Breast epithelium (tissue), 4 donors: Measurements from ENCODE around the gene SCAF8. TPM values are rescaled to one million over a fixed set of nuclear protein-coding genes. Genes with fewer than 3 reads are reported as not detected.

Source experiments
- DNase-seq, 2 donors: peaks; one replicate each; pipeline ENCODE4 v3.0.0-alpha.2; 2019; ENCODE audit warnings: low spot score in 2 of 2
- H3K27ac ChIP-seq, 2 donors: fragments of 200-600 bp; sonication (generic) in 1 of 2; one replicate each; pipeline ENCODE4 v1.5.1; 2016 to 2019; ENCODE audit warnings: mild to moderate bottlenecking in 1 of 2
- H3K27me3 ChIP-seq, 2 donors: fragments of 200-600 bp; sonication (generic) in 1 of 2; one replicate each; pipeline versions ENCODE4 v1.5.1 to v1.6.0; 2017 to 2019; ENCODE audit warnings: control low read depth in 1 of 2, mild to moderate bottlenecking in 1 of 2
- H3K36me3 ChIP-seq: fragments of 200-600 bp; one replicate; pipeline ENCODE4 v1.5.1; 2019
- H3K4me1 ChIP-seq, 2 donors: fragments of 200-600 bp; sonication (generic); one replicate each; pipeline ENCODE4 v1.5.1; 2016 to 2019; ENCODE audit warnings: control low read depth in 1 of 2
- H3K4me3 ChIP-seq, 3 donors: fragments of 200-600 bp; sonication (generic); 1 replicate in 2 of 3; 2 replicates in 1 of 3; pipeline ENCODE4 v1.5.1; 2016 to 2019; ENCODE audit warnings: mild to moderate bottlenecking in 3 of 3, moderate library complexity in 2 of 3
- H3K9me3 ChIP-seq, 2 donors: fragments of 200-600 bp; sonication (generic) in 1 of 2; one replicate each; pipeline ENCODE4 v1.5.1; 2016 to 2019; ENCODE audit warnings: control low read depth in 1 of 2
- POLR2A ChIP-seq: fragments of 450-650 bp; IDR thresholded peaks from one replicate; pipeline ENCODE4 v1.6.1; 2016; ENCODE audit warnings: antibody characterized with exemption, mild to moderate bottlenecking, moderate library complexity
- POLR2AphosphoS5 ChIP-seq, 3 donors: sonication (generic); formaldehyde crosslinking; IDR thresholded peaks; one replicate each; pipeline ENCODE4 v1.6.1; 2017; ENCODE audit warnings: antibody characterized with exemption in 3 of 3
- intact Hi-C: fragments of 100-400 bp; cut with DNase I; formaldehyde crosslinking; loops from one replicate; pipeline ENCODE4 v1.15.1; 2023; ENCODE audit warnings: low total_unique reads
- total RNA-seq, 3 donors: library from RNA; depleted of rRNA; stranded (reverse); fragments of >200 nt; gene quantifications; one replicate each; pipeline ENCODE4 v1.1.0, GENCODE V29; 2016
- TF ChIP-seq, protein P1 (sequence below), 3 donors: fragments of 450-650 bp; IDR thresholded peaks; one replicate each; pipeline ENCODE4 v1.5.1; 2016 to 2017; ENCODE audit warnings: antibody characterized with exemption in 3 of 3, mild to moderate bottlenecking in 3 of 3, moderate library complexity in 3 of 3

SCAF8 gene
- total RNA-seq, 3 donors from 2014 or later: 38.9 to 58.0 (median 41.0) TPM

DNA sequence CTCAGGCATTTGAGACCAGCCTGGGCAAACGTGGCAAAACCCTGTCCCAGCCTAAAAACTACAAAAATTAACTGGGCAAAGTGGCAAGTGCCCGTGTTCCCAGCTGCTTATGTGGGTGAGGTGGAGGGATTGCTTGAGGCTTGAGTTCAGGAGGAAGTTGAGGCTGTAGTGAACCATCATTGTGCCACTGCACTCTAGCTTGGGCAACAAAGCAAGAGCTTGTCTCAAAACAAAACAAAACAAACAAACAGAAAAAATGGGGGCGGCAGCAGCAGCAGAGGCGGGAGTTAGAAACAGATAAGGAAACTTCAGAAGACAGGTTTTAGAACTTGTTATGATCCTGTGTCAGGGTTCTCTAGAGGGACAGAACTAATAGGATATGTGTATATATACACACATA is 49.0 kb downstream of the SCAF8 start:
- intact Hi-C loops: no loop called here
- Histone ChIP-seq H3K27me3 (no peaks in the 10 kb centered on the region), H3K27ac (no peak overlapping the region), H3K4me3 (no peak overlapping the region), H3K9me3 (no peaks in the 10 kb centered on the region), H3K36me3 (no peaks in the 10 kb centered on the region), H3K4me1 (no peaks in the 10 kb centered on the region)
- DNase-seq: no peak
- TF ChIP-seq POLR2AphosphoS5 (IDR thresholded peaks at IDR 0.05): no peak
- no peak for TF ChIP-seq POLR2A
- TF ChIP-seq, protein P1, sequence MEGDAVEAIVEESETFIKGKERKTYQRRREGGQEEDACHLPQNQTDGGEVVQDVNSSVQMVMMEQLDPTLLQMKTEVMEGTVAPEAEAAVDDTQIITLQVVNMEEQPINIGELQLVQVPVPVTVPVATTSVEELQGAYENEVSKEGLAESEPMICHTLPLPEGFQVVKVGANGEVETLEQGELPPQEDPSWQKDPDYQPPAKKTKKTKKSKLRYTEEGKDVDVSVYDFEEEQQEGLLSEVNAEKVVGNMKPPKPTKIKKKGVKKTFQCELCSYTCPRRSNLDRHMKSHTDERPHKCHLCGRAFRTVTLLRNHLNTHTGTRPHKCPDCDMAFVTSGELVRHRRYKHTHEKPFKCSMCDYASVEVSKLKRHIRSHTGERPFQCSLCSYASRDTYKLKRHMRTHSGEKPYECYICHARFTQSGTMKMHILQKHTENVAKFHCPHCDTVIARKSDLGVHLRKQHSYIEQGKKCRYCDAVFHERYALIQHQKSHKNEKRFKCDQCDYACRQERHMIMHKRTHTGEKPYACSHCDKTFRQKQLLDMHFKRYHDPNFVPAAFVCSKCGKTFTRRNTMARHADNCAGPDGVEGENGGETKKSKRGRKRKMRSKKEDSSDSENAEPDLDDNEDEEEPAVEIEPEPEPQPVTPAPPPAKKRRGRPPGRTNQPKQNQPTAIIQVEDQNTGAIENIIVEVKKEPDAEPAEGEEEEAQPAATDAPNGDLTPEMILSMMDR (IDR thresholded peaks at IDR 0.05): no peak

DNA sequence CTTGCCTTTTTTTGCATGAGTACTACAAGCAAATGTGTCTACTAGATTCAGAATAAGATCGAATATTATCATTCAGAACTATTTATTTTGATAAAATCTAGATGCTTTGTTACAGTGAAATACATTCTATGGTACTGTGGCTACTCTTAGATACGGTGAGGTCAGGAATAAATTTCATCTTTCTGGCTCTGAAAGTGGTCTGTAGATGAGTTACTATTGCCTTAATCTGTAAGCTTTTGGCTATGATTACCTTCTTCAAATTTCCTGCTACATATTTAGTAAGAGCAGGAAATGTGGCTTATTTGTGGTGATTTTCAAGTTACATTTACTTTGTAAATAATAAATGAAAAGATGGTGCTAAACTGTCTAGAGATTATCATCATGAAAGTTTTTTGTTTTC is 50.0 kb downstream of the SCAF8 start:
- intact Hi-C loops: no loop called here
- Histone ChIP-seq H3K4me1 (no peaks in the 10 kb centered on the region), H3K27me3 (no peaks in the 10 kb centered on the region), H3K27ac (no peak overlapping the region), H3K4me3 (no peak overlapping the region), H3K36me3 (no peaks in the 10 kb centered on the region), H3K9me3 (no peaks in the 10 kb centered on the region)
- no peak for TF ChIP-seq POLR2A
- TF ChIP-seq, protein P1 (IDR thresholded peaks at IDR 0.05): no peak
- no peak for TF ChIP-seq POLR2AphosphoS5 (IDR thresholded peaks at IDR 0.05)
- DNase-seq: no peak

DNA sequence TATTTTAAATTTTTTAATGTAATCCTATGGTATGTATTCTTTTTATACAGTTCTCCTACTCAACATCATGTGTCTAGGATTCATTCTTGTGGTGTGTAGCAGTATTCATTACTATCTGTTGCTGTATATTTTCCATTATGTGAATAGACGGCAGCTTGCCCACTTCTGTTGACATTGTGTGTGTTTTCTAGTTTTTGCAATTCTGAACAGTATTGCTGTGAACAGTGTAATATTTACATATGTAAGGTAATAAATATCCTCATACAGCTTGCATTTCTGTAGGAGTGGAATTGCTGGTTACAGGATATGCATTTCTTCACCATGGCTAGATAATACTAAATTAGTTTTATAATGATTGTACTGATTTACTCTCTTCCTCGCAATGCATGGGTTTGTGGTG is 51.9 kb downstream of the SCAF8 start:
- H3K4me1 ChIP-seq: no peaks in the 10 kb centered on the region
- intact Hi-C loops: no loop called here
- no peak overlapping the region for H3K4me3 ChIP-seq
- TF ChIP-seq POLR2A (no peak), POLR2AphosphoS5 (IDR thresholded peaks at IDR 0.05) (no peak)
- TF ChIP-seq, protein P1 (IDR thresholded peaks at IDR 0.05): no peak
- DNase-seq: no peak
- H3K27ac ChIP-seq: no peak overlapping the region
- H3K36me3 ChIP-seq: no peaks in the 10 kb centered on the region
- no peaks in the 10 kb centered on the region for H3K27me3 ChIP-seq
- H3K9me3 ChIP-seq: no peaks in the 10 kb centered on the region

DNA sequence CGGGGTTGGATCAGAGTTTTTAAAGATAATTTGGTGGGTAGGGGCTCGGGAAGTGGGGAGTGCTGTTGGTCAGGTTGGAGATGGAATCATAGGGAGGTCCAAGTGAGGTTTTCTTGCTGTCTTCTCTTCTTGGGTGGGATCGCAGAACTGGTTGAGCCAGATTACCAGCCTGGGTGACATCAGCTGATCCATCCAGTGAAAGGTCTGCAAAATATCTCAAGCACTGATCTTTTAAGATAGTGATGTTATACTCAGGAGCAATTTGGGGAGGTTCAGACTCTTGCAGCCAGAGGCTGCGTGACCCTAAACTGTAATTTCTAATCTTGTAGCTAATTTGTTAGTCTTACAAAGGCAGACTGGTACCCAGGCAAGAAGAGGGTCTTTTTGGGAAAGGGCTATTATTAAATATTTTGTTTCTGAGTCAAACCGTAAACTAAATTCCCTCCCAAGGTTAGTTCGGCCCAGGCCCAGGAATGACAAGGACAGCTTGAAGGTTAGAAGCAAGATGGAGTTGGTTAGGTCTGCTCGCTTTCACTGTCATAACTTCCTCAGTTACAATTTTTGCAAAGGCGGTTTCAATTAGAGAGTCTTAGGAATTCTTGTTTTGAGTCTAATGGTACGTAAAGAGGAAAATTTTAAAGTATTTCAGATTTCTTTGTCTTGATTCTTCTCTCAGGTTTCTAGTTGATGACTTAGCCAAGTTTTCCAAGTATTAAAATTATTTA is 53.1 kb downstream of the SCAF8 start:
- H3K36me3 ChIP-seq: no peaks in the 10 kb centered on the region
- TF ChIP-seq POLR2A: no peak
- TF ChIP-seq POLR2AphosphoS5 (IDR thresholded peaks at IDR 0.05): no peak
- TF ChIP-seq, protein P1 (IDR thresholded peaks at IDR 0.05): no peak
- H3K27ac ChIP-seq: no peak overlapping the region
- H3K9me3 ChIP-seq: no peaks in the 10 kb centered on the region
- DNase-seq: no peak
- H3K4me3 ChIP-seq: no peak overlapping the region
- intact Hi-C loops: no loop called here
- H3K27me3 ChIP-seq: no peaks in the 10 kb centered on the region
- H3K4me1 ChIP-seq: no peaks in the 10 kb centered on the region

DNA sequence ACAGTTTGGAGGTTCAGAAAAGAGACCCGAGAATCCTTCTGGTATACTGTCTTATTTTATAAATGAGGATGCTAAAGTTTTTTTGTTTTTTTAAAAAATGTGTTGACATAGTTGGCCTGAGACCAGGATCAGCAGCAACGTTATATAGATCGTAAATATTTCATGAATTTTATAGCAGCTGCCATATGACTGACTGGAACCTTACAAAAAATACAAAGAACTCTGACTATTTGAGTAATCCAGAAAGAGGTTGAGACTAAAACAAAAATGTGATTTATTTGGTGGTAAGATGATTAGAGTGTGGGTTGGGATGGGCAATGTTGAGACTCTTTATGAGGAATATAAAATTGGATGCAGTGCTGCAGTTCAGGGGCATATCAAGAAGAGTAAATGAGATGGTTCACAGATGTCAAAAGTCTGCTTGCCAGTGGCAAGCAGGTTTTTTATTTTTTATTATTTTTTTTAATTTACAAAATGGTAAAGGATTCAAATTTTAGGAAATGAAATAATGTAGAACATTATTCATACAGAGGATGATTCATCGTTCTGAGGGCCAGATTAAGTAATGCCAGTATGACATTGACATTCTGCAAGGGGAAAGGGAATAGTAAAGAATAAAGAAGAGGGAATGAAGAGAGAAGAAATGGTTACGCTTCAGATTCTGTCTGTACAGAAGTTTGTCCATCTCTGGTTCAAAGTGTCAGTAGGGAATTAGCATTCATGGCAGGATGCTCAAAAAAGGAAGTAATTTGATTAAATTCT is 58.5 kb downstream of the SCAF8 start:
- Histone ChIP-seq H3K27me3 (no peaks in the 10 kb centered on the region), H3K27ac (no peak overlapping the region), H3K36me3 (no peaks in the 10 kb centered on the region), H3K4me1 (no peaks in the 10 kb centered on the region), H3K9me3 (no peaks in the 10 kb centered on the region), H3K4me3 (no peak overlapping the region)
- intact Hi-C loops: no loop called here
- no peak for DNase-seq
- TF ChIP-seq POLR2AphosphoS5 (IDR thresholded peaks at IDR 0.05) (no peak), POLR2A (no peak)
- TF ChIP-seq, protein P1 (IDR thresholded peaks at IDR 0.05): no peak
